CD4-positive, alpha-beta T cell (primary cell): ENCODE results near the gene URB1. TPM values are rescaled to one million over a fixed set of nuclear protein-coding genes. Genes with fewer than 3 reads are reported as not detected.

Experiments
- ATAC-seq: fragments of 200-7000 bp; cut with Tn5 transposase; one replicate; pipeline ENCODE4 v1.10.0; 2022; ENCODE audit warnings: mild to moderate bottlenecking; ENCODE audit not compliant: poor library complexity
- CTCF ChIA-PET: fragments of 350-600 bp; sonication (Branson Sonifier 250); formaldehyde crosslinking; loops from one replicate; lab custom pipeline; 2021; ENCODE audit warnings: antibody characterized with exemption, inconsistent platforms; lab: Charles Lee
- POLR2A ChIA-PET: fragments of 350-600 bp; sonication (Branson Sonifier 250); formaldehyde crosslinking; loops from one replicate; lab custom pipeline; 2021; ENCODE audit warnings: antibody characterized with exemption, inconsistent platforms; lab: Charles Lee
- DNase-seq, 14 experiments: peaks; one replicate each; pipeline ENCODE4 v3.0.0-alpha.2; 2013 to 2020; ENCODE audit warnings: mixed read lengths in 2 of 14
- H3K27ac ChIP-seq, 2 donors: one replicate each; pipeline versions ENCODE4 v1.5.1 to v1.7.0; 2013; ENCODE audit warnings: low read length in 2 of 2, low read depth in 1 of 2, mild to moderate bottlenecking in 1 of 2
- H3K27me3 ChIP-seq, 2 experiments: 1 replicate in 1 of 2; 2 replicates in 1 of 2; pipeline versions ENCODE4 v1.6.1 to v1.7.0; 2013; ENCODE audit warnings: low read length in 2 of 2, control low read depth in 1 of 2, mild to moderate bottlenecking in 1 of 2, moderate library complexity in 1 of 2; ENCODE audit not compliant: insufficient read depth in 2 of 2, control insufficient read depth in 1 of 2
- H3K36me3 ChIP-seq: one replicate; pipeline ENCODE4 v1.6.1; 2013; ENCODE audit warnings: low read length, control low read depth; ENCODE audit not compliant: insufficient read depth
- H3K4me1 ChIP-seq: one replicate; pipeline ENCODE4 v1.6.1; 2013; ENCODE audit warnings: low read length, control low read depth; ENCODE audit not compliant: insufficient read depth
- H3K4me3 ChIP-seq: one replicate; pipeline ENCODE4 v1.5.1; 2013; ENCODE audit warnings: mild to moderate bottlenecking, low read length, moderate library complexity
- H3K9me3 ChIP-seq, 2 experiments: 1 replicate in 1 of 2; 2 replicates in 1 of 2; pipeline versions ENCODE4 v1.6.1 to v1.7.0; 2013; ENCODE audit warnings: low read length in 2 of 2, mild to moderate bottlenecking in 2 of 2, control low read depth in 1 of 2, moderate library complexity in 1 of 2; ENCODE audit not compliant: control insufficient read depth in 1 of 2, insufficient read depth in 1 of 2
- H3K27ac Mint-ChIP-seq: one replicate; pipeline ENCODE4 v1.8.0; 2020; ENCODE audit warnings: mixed read lengths
- H3K27me3 Mint-ChIP-seq: one replicate; pipeline ENCODE4 v1.8.0; 2021; ENCODE audit warnings: mixed read lengths
- H3K36me3 Mint-ChIP-seq: one replicate; pipeline ENCODE4 v1.8.0; 2021; ENCODE audit warnings: low read depth, mixed read lengths
- H3K4me1 Mint-ChIP-seq: one replicate; pipeline ENCODE4 v1.8.0; 2021; ENCODE audit warnings: low read depth, mixed read lengths
- H3K4me3 Mint-ChIP-seq: one replicate; pipeline ENCODE4 v1.8.0; 2020; ENCODE audit warnings: mild to moderate bottlenecking, mixed read lengths
- H3K9me3 Mint-ChIP-seq: one replicate; pipeline ENCODE4 v1.8.0; 2020; ENCODE audit warnings: mixed read lengths
- intact Hi-C, 2 experiments: fragments of 100-400 bp; cut with DNase I in 1 of 2; cut with micrococcal nuclease in 1 of 2; formaldehyde crosslinking; loops; one replicate each; pipeline versions ENCODE4 v1.15.1 to v1.9.0; 2023 to 2025; cut with DNase I, micrococcal nuclease
- total RNA-seq, 174 experiments: library from RNA in 2 of 174; stranded (reverse) in 2 of 174; gene quantifications; one replicate each; pipeline ENCODE4 v1.2.3 and lab custom pipeline; 2021 to 2026
- TF ChIP-seq, protein P1 (sequence below): fragments of 200-600 bp; IDR thresholded peaks from one replicate; pipeline ENCODE4 v1.8.0; 2022; ENCODE audit warnings: antibody characterized with exemption, mild to moderate bottlenecking

URB1 gene
- total RNA-seq, 2 experiments from 2014 or later = 5.4 to 5.7 TPM

DNA sequence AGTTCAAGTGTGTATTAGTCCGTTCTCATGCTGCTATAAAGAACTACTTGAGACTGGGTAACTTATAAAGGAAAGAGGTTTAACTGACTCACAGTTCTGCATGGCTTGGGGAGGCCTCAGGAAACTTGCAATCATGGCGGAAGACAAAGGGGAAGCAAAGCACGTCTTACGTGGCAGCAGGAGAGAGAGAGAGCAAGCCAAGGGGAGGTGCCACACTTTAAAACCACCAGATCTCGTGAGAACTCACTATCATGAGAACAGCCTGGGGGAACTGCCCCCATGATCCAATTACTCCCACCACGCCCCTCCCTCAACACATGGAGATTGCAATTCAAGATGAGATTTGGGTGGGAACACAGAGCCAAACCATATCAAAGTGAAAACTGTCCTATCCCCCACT is 109.8 kb downstream of the URB1 start:
- Mint-ChIP-seq H3K36me3 (peaks cover 9% of the 10 kb centered on the region), H3K9me3 (no peaks in the 10 kb centered on the region), H3K27me3 (no peaks in the 10 kb centered on the region), H3K4me1 (peaks cover 26% of the 10 kb centered on the region), H3K27ac (no peak overlapping the region), H3K4me3 (no peak overlapping the region)
- ChIA-PET POLR2A (no interaction called here), CTCF (no interaction called here)
- H3K36me3 ChIP-seq = no peaks in the 10 kb centered on the region
- H3K9me3 ChIP-seq = no peaks in the 10 kb centered on the region
- ATAC-seq = no peak
- intact Hi-C loops = no loop called here
- TF ChIP-seq, protein P1, sequence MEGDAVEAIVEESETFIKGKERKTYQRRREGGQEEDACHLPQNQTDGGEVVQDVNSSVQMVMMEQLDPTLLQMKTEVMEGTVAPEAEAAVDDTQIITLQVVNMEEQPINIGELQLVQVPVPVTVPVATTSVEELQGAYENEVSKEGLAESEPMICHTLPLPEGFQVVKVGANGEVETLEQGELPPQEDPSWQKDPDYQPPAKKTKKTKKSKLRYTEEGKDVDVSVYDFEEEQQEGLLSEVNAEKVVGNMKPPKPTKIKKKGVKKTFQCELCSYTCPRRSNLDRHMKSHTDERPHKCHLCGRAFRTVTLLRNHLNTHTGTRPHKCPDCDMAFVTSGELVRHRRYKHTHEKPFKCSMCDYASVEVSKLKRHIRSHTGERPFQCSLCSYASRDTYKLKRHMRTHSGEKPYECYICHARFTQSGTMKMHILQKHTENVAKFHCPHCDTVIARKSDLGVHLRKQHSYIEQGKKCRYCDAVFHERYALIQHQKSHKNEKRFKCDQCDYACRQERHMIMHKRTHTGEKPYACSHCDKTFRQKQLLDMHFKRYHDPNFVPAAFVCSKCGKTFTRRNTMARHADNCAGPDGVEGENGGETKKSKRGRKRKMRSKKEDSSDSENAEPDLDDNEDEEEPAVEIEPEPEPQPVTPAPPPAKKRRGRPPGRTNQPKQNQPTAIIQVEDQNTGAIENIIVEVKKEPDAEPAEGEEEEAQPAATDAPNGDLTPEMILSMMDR = no peak
- no peak overlapping the region for H3K4me3 ChIP-seq
- no peak overlapping the region for H3K27ac ChIP-seq
- peak in 1 of 14 experiments; percentile 8 for DNase-seq
- peaks cover 16% of the 10 kb centered on the region for H3K4me1 ChIP-seq
- H3K27me3 ChIP-seq = no peaks in the 10 kb centered on the region

DNA sequence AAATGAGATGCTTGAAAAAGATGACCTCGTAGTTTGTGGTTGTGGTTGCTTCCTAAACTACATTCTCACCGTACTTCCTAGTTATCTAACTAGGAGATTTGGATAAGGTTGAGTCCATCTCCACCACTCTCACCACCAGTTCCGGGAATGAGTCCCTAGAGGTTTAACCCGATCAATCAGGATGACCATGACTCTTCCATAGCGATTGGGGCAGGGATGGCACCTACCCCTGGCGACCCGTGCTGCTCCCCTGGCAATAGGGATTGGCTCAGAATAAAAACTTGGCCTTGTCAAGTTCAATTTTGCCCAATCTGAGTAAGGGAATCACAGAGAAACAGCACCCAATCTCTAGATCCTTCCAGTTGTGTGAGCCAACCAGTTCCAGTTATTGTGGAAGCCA is 111.3 kb downstream of the URB1 start:
- TF ChIP-seq, protein P1 = no peak
- H3K4me1 ChIP-seq = peaks cover 20% of the 10 kb centered on the region
- H3K4me1 Mint-ChIP-seq = peaks cover 29% of the 10 kb centered on the region
- H3K27me3 Mint-ChIP-seq = no peaks in the 10 kb centered on the region
- no peak overlapping the region for H3K4me3 ChIP-seq
- ChIA-PET POLR2A (no interaction called here), CTCF (no interaction called here)
- DNase-seq (no peak), ATAC-seq (no peak)
- H3K27me3 ChIP-seq = no peaks in the 10 kb centered on the region
- no peaks in the 10 kb centered on the region for H3K9me3 ChIP-seq
- intact Hi-C loops = no loop called here
- H3K4me3 Mint-ChIP-seq = peak overlapping the region; percentile 23
- H3K27ac Mint-ChIP-seq = no peak overlapping the region
- H3K27ac ChIP-seq = no peak overlapping the region
- no peaks in the 10 kb centered on the region for H3K36me3 ChIP-seq
- H3K9me3 Mint-ChIP-seq = no peaks in the 10 kb centered on the region
- peaks cover 9% of the 10 kb centered on the region for H3K36me3 Mint-ChIP-seq

DNA sequence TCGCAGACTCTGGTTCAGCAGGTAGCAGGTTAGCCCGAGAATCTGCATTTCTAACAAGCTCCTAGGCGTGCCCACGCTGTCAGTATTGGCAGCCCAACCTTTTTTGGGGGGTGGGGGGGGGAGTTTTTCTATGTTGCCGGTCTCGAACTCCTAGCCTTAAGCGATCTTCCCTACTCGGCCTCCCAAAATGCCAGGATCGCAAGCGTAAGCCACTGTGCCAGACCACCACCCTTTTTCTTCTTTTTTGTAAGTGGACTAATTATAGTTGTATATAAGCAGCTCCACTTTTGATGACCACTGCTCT is 113.5 kb downstream of the URB1 start:
- Mint-ChIP-seq H3K36me3 (peaks cover 18% of the 10 kb centered on the region), H3K4me3 (peak overlapping the region; percentile 99), H3K9me3 (no peaks in the 10 kb centered on the region), H3K4me1 (peaks cover 29% of the 10 kb centered on the region), H3K27ac (peak overlapping the region; percentile 94), H3K27me3 (no peaks in the 10 kb centered on the region)
- H3K4me1 ChIP-seq = peaks cover 20% of the 10 kb centered on the region
- H3K9me3 ChIP-seq = no peaks in the 10 kb centered on the region
- intact Hi-C loops = loop anchor here (2.0 to 10.0 kb wide), 5 partner anchors 113 to 615 kb away; partner anchors contain the start of genes CFAP298 (in 1 of the 2), SCAF4 (in 1 of the 2) and URB1 (in 1 of the 2)
- POLR2A ChIA-PET = interaction anchor here (1.3 kb wide), 1 partner anchor 290 kb away, joined by 3 read pairs; no protein-coding TSS in a partner anchor
- DNase-seq (no peak), ATAC-seq (no peak)
- H3K4me3 ChIP-seq = peak overlapping the region; percentile 94
- H3K27me3 ChIP-seq = no peaks in the 10 kb centered on the region
- H3K36me3 ChIP-seq = peaks cover 3% of the 10 kb centered on the region
- TF ChIP-seq, protein P1 = no peak
- H3K27ac ChIP-seq = peak overlapping the region in 1 of 2 donors; percentile 7
- CTCF ChIA-PET = no interaction called here
